Epithelial cell of proximal tubule (primary cell): Measurements from ENCODE around the gene ZNF492. TPM values are rescaled to one million over a fixed set of nuclear protein-coding genes. Genes with fewer than 3 reads are reported as not detected.
A peak's percentile ranks its signal among the peaks of the same experiment; 100 is the strongest.
"Not testable (repeated sequence)": the region's sequence is repeated elsewhere in the genome, so short reads cannot be mapped to it uniquely, and the experiment has no call there.

Experiments
- DNase-seq: peaks from one replicate; pipeline ENCODE4 v3.0.0-alpha.2; 2011; ENCODE audit warnings: low read depth
- H3K4me3 ChIP-seq: 2 replicates; pipeline ENCODE4 v1.5.1; 2011; ENCODE audit warnings: low read depth, mild to moderate bottlenecking, low read length
- CTCF ChIP-seq: conservative IDR thresholded peaks from 2 replicates; pipeline ENCODE4 v1.5.1; 2012; ENCODE audit warnings: low read depth, mild to moderate bottlenecking, low read length
- total RNA-seq: library from RNA; depleted of rRNA; stranded (reverse); fragments of >200 nt; gene quantifications from 2 replicates; pipeline ENCODE4 v1.2.3, GENCODE V29; 2015

The ZNF492 gene
- total RNA-seq: 2.3 and 3.1 TPM in 2 replicates

- not testable (repeated sequence) for DNase-seq
Observed at GRCh38 chr19:22633706-22634449, at the start of gene ZNF492. TSS of gene ZNF492 (plus strand) at chr19:22634324. CDS start at chr19:22653400, 19,076 bp downstream.

GRCh38 chr19:22595422-22595821, 38.7 kb upstream of the ZNF492 start:
- no peak for DNase-seq
- no peak overlapping the region for H3K4me3 ChIP-seq
- no peak for TF ChIP-seq CTCF

More at GRCh38 chr19:22633706-22634449, at the start of gene ZNF492:
- peak within 1 kb of the TSS; percentile 36 for H3K4me3 ChIP-seq

- no peak for DNase-seq
- TF ChIP-seq CTCF: no peak
- H3K4me3 ChIP-seq: no peak overlapping the region
Observed at GRCh38 chr19:22595918-22596341, 38.2 kb upstream of the ZNF492 start.

GRCh38 chr19:22600690-22601648, 33.2 kb upstream of the ZNF492 start:
- DNase-seq: no peak
- TF ChIP-seq CTCF: no peak
- H3K4me3 ChIP-seq: no peak overlapping the region

- no peak overlapping the region for H3K4me3 ChIP-seq
- no peak for TF ChIP-seq CTCF
- no peak for DNase-seq
Observed at GRCh38 chr19:22601906-22602630, 32.1 kb upstream of the ZNF492 start.

GRCh38 chr19:22602631-22603272, 31.4 kb upstream of the ZNF492 start:
- TF ChIP-seq CTCF: no peak
- DNase-seq: no peak
- no peak overlapping the region for H3K4me3 ChIP-seq
